ENCODE results near the gene MAP4. TPM values are rescaled to one million over a fixed set of nuclear protein-coding genes. Genes with fewer than 3 reads are reported as not detected.

Gene MAP4
- total RNA-seq, 1 donor from 2014 or later = 152 TPM

DNA sequence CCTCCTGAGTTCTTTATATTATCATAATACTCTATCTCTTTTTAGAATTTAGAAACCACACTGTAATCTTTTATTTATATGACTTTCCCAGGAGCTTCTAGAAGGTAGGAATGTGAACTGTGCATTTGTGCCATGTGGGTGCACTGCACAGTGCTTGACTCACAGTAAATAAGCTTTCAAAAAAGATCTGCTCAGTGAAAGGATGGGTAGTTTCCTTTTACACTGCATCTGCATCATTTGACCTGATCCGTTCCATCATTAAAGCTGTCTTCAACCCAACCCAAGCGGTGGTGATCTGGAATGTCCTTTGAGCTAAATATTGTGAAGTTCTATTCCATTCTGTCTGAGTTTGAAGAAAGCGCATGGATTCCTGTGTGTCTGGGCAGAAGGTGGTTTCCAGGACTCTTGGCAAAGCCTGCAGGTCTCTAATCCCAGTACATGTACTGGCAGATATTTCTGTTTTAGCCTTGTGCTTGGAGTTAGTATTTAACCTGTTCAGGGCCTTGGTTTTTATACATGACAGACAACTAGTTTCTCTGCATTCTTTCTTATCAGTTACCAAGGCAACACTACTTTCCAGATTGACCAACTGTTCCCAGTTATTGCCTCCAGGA lies 116.6 kb downstream of the MAP4 start:
- no peaks in the 10 kb centered on the region for H3K9me3 Mint-ChIP-seq
- H3K27ac Mint-ChIP-seq = no peak overlapping the region
- H3K36me3 Mint-ChIP-seq (ENCODE audit: low read depth) = peaks cover 44% of the 10 kb centered on the region
- DNase-seq = no peak
- no peak for ATAC-seq (ENCODE audit: low read depth)
- TF ChIP-seq, protein P1, sequence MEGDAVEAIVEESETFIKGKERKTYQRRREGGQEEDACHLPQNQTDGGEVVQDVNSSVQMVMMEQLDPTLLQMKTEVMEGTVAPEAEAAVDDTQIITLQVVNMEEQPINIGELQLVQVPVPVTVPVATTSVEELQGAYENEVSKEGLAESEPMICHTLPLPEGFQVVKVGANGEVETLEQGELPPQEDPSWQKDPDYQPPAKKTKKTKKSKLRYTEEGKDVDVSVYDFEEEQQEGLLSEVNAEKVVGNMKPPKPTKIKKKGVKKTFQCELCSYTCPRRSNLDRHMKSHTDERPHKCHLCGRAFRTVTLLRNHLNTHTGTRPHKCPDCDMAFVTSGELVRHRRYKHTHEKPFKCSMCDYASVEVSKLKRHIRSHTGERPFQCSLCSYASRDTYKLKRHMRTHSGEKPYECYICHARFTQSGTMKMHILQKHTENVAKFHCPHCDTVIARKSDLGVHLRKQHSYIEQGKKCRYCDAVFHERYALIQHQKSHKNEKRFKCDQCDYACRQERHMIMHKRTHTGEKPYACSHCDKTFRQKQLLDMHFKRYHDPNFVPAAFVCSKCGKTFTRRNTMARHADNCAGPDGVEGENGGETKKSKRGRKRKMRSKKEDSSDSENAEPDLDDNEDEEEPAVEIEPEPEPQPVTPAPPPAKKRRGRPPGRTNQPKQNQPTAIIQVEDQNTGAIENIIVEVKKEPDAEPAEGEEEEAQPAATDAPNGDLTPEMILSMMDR (IDR thresholded peaks at IDR 0.05) = no peak
- H3K4me1 Mint-ChIP-seq = no peaks in the 10 kb centered on the region
- ChIA-PET POLR2A (no interaction called here), CTCF (no interaction called here)
- intact Hi-C loops (cut with micrococcal nuclease) = no loop called here
- no peak overlapping the region for H3K4me3 Mint-ChIP-seq
- no peaks in the 10 kb centered on the region for H3K27me3 Mint-ChIP-seq

DNA sequence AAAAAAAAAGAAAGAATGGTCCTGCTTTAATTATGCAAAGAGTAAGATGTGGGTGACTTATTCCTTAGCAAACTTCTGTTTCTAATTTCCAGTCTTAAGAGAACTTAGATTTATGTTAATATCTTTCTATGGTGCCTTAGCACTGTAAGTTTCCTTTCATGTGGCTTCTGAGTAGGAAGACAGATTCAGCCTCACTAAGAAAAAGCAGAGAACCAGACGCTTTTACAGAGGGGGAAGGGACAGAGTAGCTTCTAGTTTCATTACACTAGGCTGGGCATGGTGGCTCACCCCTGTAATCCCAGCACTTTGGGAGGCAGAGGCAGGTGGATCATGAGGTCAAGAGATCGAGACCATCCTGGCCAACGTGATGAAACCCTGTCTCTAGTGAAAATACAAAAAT lies 118.3 kb downstream of the MAP4 start:
- Mint-ChIP-seq H3K27ac (no peak overlapping the region), H3K36me3 (ENCODE audit: low read depth) (peaks cover 47% of the 10 kb centered on the region), H3K4me1 (no peaks in the 10 kb centered on the region), H3K27me3 (no peaks in the 10 kb centered on the region), H3K9me3 (no peaks in the 10 kb centered on the region), H3K4me3 (no peak overlapping the region)
- DNase-seq = no peak
- TF ChIP-seq, protein P1 (IDR thresholded peaks at IDR 0.05) = no peak
- ATAC-seq (ENCODE audit: low read depth) = no peak
- ChIA-PET POLR2A (no interaction called here), CTCF (no interaction called here)
- intact Hi-C loops (cut with micrococcal nuclease) = no loop called here

DNA sequence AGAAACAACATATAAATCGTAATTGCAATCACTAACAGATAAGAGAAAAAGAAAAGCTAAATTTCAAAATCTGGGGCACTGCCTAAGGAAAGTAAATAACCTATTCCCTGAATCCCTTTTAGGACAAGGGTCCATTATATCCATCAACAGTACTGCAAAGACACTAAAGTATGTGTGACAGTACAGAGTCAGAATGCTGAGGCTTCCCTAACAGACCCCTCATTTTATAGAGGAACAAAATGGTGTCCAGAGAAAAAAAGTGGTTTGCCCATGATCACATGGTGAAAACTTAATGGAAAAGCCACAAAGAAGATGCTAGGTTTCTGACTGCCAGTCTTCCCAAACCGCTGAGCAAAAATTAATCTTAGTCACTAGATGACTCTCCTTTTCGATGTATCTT lies 119.5 kb downstream of the MAP4 start:
- DNase-seq (no peak), ATAC-seq (ENCODE audit: low read depth) (no peak)
- no peaks in the 10 kb centered on the region for H3K9me3 Mint-ChIP-seq
- no peak overlapping the region for H3K4me3 Mint-ChIP-seq
- no peak overlapping the region for H3K27ac Mint-ChIP-seq
- no peaks in the 10 kb centered on the region for H3K27me3 Mint-ChIP-seq
- intact Hi-C loops (cut with micrococcal nuclease) = no loop called here
- peaks cover 52% of the 10 kb centered on the region for H3K36me3 Mint-ChIP-seq (ENCODE audit: low read depth)
- ChIA-PET CTCF (no interaction called here), POLR2A (no interaction called here)
- TF ChIP-seq, protein P1 (IDR thresholded peaks at IDR 0.05) = no peak
- H3K4me1 Mint-ChIP-seq = no peaks in the 10 kb centered on the region

DNA sequence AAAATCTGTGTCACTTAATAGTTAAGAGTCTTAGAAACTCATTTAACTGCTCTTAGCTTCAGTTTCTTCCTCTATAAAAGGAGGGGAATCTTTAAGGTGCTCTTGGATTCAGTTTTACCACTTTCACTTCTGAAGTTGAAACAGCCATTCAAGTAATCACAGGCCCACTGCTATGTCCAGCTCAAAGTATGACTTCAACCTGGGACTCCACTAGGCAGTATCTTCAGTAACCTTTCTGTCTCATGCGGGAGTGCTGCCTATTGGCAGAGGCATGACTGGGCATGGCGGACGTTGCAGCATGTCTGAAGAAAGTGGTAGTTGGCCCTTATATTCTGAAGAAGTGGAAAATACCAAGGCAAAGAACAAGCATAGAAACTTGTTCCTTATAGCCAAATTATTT lies 121.0 kb downstream of the MAP4 start:
- Mint-ChIP-seq H3K4me1 (no peaks in the 10 kb centered on the region), H3K9me3 (no peaks in the 10 kb centered on the region), H3K4me3 (no peak overlapping the region), H3K27me3 (no peaks in the 10 kb centered on the region), H3K27ac (no peak overlapping the region), H3K36me3 (ENCODE audit: low read depth) (peaks cover 53% of the 10 kb centered on the region)
- intact Hi-C loops (cut with micrococcal nuclease) = no loop called here
- DNase-seq (no peak), ATAC-seq (ENCODE audit: low read depth) (no peak)
- TF ChIP-seq, protein P1 (IDR thresholded peaks at IDR 0.05) = no peak
- ChIA-PET POLR2A (no interaction called here), CTCF (no interaction called here)

DNA sequence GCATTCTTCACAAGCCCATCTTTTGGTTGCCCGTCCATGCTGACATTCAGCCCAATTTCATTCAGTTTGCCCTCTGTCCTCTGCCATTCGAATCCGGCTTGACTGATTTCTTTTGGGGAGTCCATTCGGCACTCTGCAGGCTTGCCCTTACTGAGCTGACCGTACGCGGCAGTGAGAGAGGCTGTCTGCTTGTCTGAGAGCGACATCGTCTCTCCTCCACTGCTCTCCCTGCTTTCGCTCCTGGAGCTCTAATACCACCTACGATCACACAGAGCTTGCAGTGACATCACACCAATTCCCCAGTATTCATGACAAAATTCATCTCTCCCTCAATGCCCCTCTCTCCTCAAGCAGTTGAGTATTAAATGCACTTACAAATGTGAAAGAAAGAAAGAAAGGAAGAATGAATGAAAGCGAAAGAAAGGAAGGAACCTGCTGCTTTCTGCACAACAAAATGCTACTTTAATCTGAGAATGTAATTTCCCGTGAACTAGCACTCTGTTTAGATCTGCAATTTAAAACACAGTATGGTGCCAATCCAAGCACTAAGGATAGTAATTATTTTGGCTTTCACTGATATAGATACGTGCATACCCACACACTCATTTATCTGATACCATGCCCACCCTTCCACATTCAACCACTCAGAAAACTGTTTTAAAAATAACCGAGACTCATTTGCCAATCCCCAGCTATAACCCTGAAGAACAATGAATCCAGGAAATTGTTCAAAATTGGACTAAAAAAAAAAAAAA lies 123.8 kb downstream of the MAP4 start:
- POLR2A ChIA-PET = no interaction called here
- Mint-ChIP-seq H3K4me1 (no peaks in the 10 kb centered on the region), H3K27me3 (no peaks in the 10 kb centered on the region), H3K27ac (no peak overlapping the region), H3K9me3 (no peaks in the 10 kb centered on the region), H3K4me3 (no peak overlapping the region), H3K36me3 (ENCODE audit: low read depth) (peaks cover 61% of the 10 kb centered on the region)
- ATAC-seq (ENCODE audit: low read depth) = no peak
- CTCF ChIA-PET = no interaction called here
- TF ChIP-seq, protein P1 (IDR thresholded peaks at IDR 0.05) = no peak
- intact Hi-C loops (cut with micrococcal nuclease) = no loop called here
- no peak for DNase-seq

All from activated B cell treated with CpG ODN at 0.5 μM for 24 hours (primary cell).